A549 (cell line): ENCODE data around the gene COG6. TPM values are rescaled to one million over a fixed set of nuclear protein-coding genes. Genes with fewer than 3 reads are reported as not detected.
A peak's percentile ranks its signal among the peaks of the same experiment; 100 is the strongest.

Experiments used
- ATAC-seq, 2 experiments: fragments of 200-7000 bp in 1 of 2; fragments of >200 bp in 1 of 2; cut with Nextera tagmentation in 1 of 2; cut with Tn5 transposase in 1 of 2; 3 replicates each; pipeline versions ENCODE4 v1.8.0 to v1.9.1; 2018 to 2020; ENCODE audit warnings: mild to moderate bottlenecking in 1 of 2, moderate library complexity in 1 of 2
- CTCF ChIA-PET: fragments of 300-600 bp; sonication (Branson Sonifier 250); formaldehyde crosslinking; extraction: SDS; loops from one replicate; lab custom pipeline; 2021; ENCODE audit warnings: antibody characterized with exemption, inconsistent platforms; lab: Yijun Ruan, JAX
- POLR2A ChIA-PET: fragments of 350-600 bp; formaldehyde crosslinking; extraction: SDS; loops from one replicate; lab custom pipeline; 2021; ENCODE audit warnings: antibody characterized with exemption, inconsistent platforms; lab: Yijun Ruan, JAX
- DNase-seq, 2 experiments: peaks; one replicate each; pipeline versions ENCODE4 v3.0.0 to v3.0.0-alpha.2; 2011 to 2016; ENCODE audit warnings: low read depth in 1 of 2, low spot score in 1 of 2
- FAIRE-seq: peaks from 2 replicates; lab custom pipeline; 2011; peaks lifted over from hg19 to GRCh38; lab: Jason Lieb, UNC
- H3K27ac ChIP-seq, 2 experiments: fragments of >200 bp; sonication (Bioruptor Twin); formaldehyde crosslinking; 3 replicates each; pipeline ENCODE4 v1.5.1; 2016 to 2017
- H3K4me1 ChIP-seq: fragments of >200 bp; sonication (Bioruptor Twin); formaldehyde crosslinking; 3 replicates; pipeline ENCODE4 v1.6.1; 2016
- H3K4me2 ChIP-seq: fragments of >200 bp; sonication (Bioruptor Twin); formaldehyde crosslinking; 3 replicates; pipeline ENCODE4 v1.6.1; 2016
- H3K4me3 ChIP-seq: fragments of >200 bp; sonication (Bioruptor Twin); formaldehyde crosslinking; 3 replicates; pipeline ENCODE4 v1.5.1; 2016
- H3K9me3 ChIP-seq: fragments of >200 bp; sonication (Bioruptor Twin); formaldehyde crosslinking; 3 replicates; pipeline ENCODE4 v1.6.1; 2016
- ATOH8 ChIP-seq: fragments of 250-450 bp; sonication (Bioruptor Pico); IDR thresholded peaks from 2 replicates; pipeline ENCODE4 v1.5.0; 2020; ENCODE audit warnings: low read depth, mild to moderate bottlenecking, moderate library complexity
- CBX8 ChIP-seq: fragments of 200-600 bp; sonication (generic); IDR thresholded peaks from 2 replicates; pipeline ENCODE4 v1.6.1; 2016
- CHD4 ChIP-seq: fragments of 200-600 bp; sonication (generic); IDR thresholded peaks from 2 replicates; pipeline ENCODE4 v1.6.1; 2016; ENCODE audit warnings: antibody characterized with exemption, mild to moderate bottlenecking, borderline replicate concordance
- CTCF ChIP-seq: fragments of >200 bp; sonication (Bioruptor Twin); formaldehyde crosslinking; IDR thresholded peaks from 3 replicates; pipeline ENCODE4 v1.5.1; 2016
- EHF ChIP-seq: fragments of 250-450 bp; sonication (Bioruptor Pico); IDR thresholded peaks from 2 replicates; pipeline ENCODE4 v1.5.0; 2020; ENCODE audit warnings: mild to moderate bottlenecking
- EHMT2 ChIP-seq: fragments of 200-600 bp; sonication (generic); IDR thresholded peaks from 2 replicates; pipeline ENCODE4 v1.6.1; 2016; ENCODE audit warnings: antibody characterized with exemption, low read depth, mild to moderate bottlenecking, moderate library complexity
- ELK1 ChIP-seq: fragments of 150-350 bp; IDR thresholded peaks from 2 replicates; pipeline ENCODE4 v1.6.1; 2014; ENCODE audit warnings: low read depth, mild to moderate bottlenecking, low read length
- HDAC2 ChIP-seq: fragments of 200-600 bp; sonication (generic); IDR thresholded peaks from 2 replicates; pipeline ENCODE4 v1.6.1; 2016
- HOXB13 ChIP-seq: fragments of 250-450 bp; sonication (Bioruptor Pico); IDR thresholded peaks from 2 replicates; pipeline ENCODE4 v1.5.0; 2020; ENCODE audit warnings: low read depth, mild to moderate bottlenecking, moderate library complexity
- NR3C1 ChIP-seq: fragments of >200 bp; sonication (Bioruptor Twin); formaldehyde crosslinking; IDR thresholded peaks from 3 replicates; pipeline ENCODE4 v1.6.1; 2017
- PBX3 ChIP-seq: IDR thresholded peaks from 2 replicates; pipeline ENCODE4 v1.6.1; 2012
- RAD21 ChIP-seq, 2 experiments: fragments of >200 bp in 1 of 2; sonication (Bioruptor Twin) in 1 of 2; formaldehyde crosslinking in 1 of 2; IDR thresholded peaks in 1 of 2; conservative IDR thresholded peaks in 1 of 2; 2 replicates in 1 of 2; 3 replicates in 1 of 2; pipeline ENCODE4 v1.6.1; 2012 to 2018; ENCODE audit warnings: inconsistent platforms in 1 of 2
- RARB ChIP-seq: fragments of 250-450 bp; sonication (Bioruptor Pico); IDR thresholded peaks from 2 replicates; pipeline ENCODE4 v1.8.0; 2021; ENCODE audit warnings: mild to moderate bottlenecking, moderate library complexity
- REST ChIP-seq: fragments of 200-600 bp; sonication (generic); IDR thresholded peaks from 2 replicates; pipeline ENCODE4 v1.6.1; 2016; ENCODE audit warnings: antibody characterized with exemption, mild to moderate bottlenecking, moderate library complexity
- SMC3 ChIP-seq: fragments of >200 bp; sonication (Bioruptor Twin); formaldehyde crosslinking; IDR thresholded peaks from 3 replicates; pipeline ENCODE4 v1.6.1; 2018; ENCODE audit warnings: inconsistent platforms
- ZC3H11A ChIP-seq: fragments of 450-650 bp; IDR thresholded peaks from 2 replicates; pipeline ENCODE4 v1.6.1; 2014; ENCODE audit warnings: antibody characterized with exemption, mild to moderate bottlenecking
- WGBS: methylation state at CpG from one replicate; pipeline ENCODE4 v1.1.6; 2017; ENCODE audit errors: missing lambda C conversion rate; 5-methylcytosine and 5-hydroxymethylcytosine counted together
- polyA plus RNA-seq, 4 experiments: library from polyadenylated mRNA; depleted of rRNA in 3 of 4; stranded (reverse); fragments of >200 nt; fragmentation: RNase III in 1 of 4; extraction: RNeasy Plus Mini Kit Qiagen cat#74134 plus additional on column Dnase treatment in 1 of 4; gene quantifications; 2 replicates in 3 of 4; 3 replicates in 1 of 4; pipeline ENCODE4 v1.2.3, GENCODE V29; 2011 to 2017

Gene COG6
- polyA plus RNA-seq, 2 of the 4 experiments (the other 2 are of a cell fraction) = 8.8 to 22.0 TPM

GRCh38 chr13:39676315-39676876 is 20.9 kb downstream of the COG6 start:
- POLR2A ChIA-PET = no interaction called here
- H3K27ac ChIP-seq = no peak overlapping the region
- CTCF ChIA-PET = interaction anchor here (1.8 kb wide), 1 partner anchor 531 kb away, joined by 6 read pairs; no protein-coding TSS in a partner anchor
- 86% methylated on average over 1 of the region's 1 CpG for WGBS
- ATAC-seq = no peak
- no peak overlapping the region for H3K4me2 ChIP-seq
- no peaks in the 10 kb centered on the region for H3K9me3 ChIP-seq
- no peaks in the 10 kb centered on the region for H3K4me1 ChIP-seq
- no peak overlapping the region for H3K4me3 ChIP-seq
- no peak for FAIRE-seq
- TF ChIP-seq CTCF (peak; percentile 41; the same call in 2 of the 3 replicates), ZC3H11A (no peak), RARB (CRISPR knock-in tag) (no peak), ELK1 (no peak), REST (no peak), HDAC2 (no peak), EHMT2 (no peak), SMC3 (peak; percentile 29; the same call in 2 of the 3 replicates), NR3C1 (no peak), RAD21 (conservative IDR thresholded peaks at IDR 0.05 in 1 of 2, IDR thresholded peaks at IDR 0.05 in 1 of 2) (peak; percentile 32 to 54; a peak in 3 of 5 replicates), ATOH8 (CRISPR knock-in tag) (no peak)
- TF ChIP-seq, all 56 proteins: peak for 3
- DNase-seq = peak; percentile 0 to 41

GRCh38 chr13:39682310-39682709 is 26.8 kb downstream of the COG6 start:
- Histone ChIP-seq H3K4me2 (no peak overlapping the region), H3K27ac (no peak overlapping the region), H3K4me3 (no peak overlapping the region), H3K9me3 (no peaks in the 10 kb centered on the region), H3K4me1 (peaks cover 3% of the 10 kb centered on the region; the same call in 1 of the 3 replicates)
- 93% methylated on average over 2 of the region's 2 CpGs for WGBS
- DNase-seq = no peak
- CTCF ChIA-PET = interaction anchor here (1.4 to 2.7 kb wide), 3 partner anchors 1001 to 1097 kb away, joined by 3 to 13 read pairs (median 7); no protein-coding TSS in a partner anchor
- no peak for TF ChIP-seq PBX3
- no peak for TF ChIP-seq CHD4
- no peak for TF ChIP-seq HOXB13 (CRISPR knock-in tag)
- TF ChIP-seq EHF = no peak
- no peak for TF ChIP-seq CBX8
- TF ChIP-seq EHMT2 = no peak
- no peak for TF ChIP-seq ATOH8 (CRISPR knock-in tag)
- ATAC-seq = no peak
- no peak for FAIRE-seq
- POLR2A ChIA-PET = no interaction called here
